ENCODE measurements around the gene PKP2.

PKP2 gene

GRCh38 chr12:32897281-32897610, 669 bp upstream of the PKP2 start:
- Histone ChIP-seq H3K9me3 (ENCODE audit: control insufficient read depth, insufficient read depth, low read length) (no peaks in the 10 kb centered on the region), H3K27ac (ENCODE audit: low read depth, low read length) (no peak overlapping the region), H4K20me1 (ENCODE audit: control insufficient read depth, insufficient read depth, low read depth, low read length) (no peaks in the 10 kb centered on the region), H3K9me2 (replicated peaks; ENCODE audit: control insufficient read depth, low read length) (no peaks in the 10 kb centered on the region), H3K79me2 (ENCODE audit: control insufficient read depth, low read length) (no peaks in the 10 kb centered on the region), H3K4me3 (ENCODE audit: low read length) (no peak overlapping the region), H3K36me3 (ENCODE audit: control insufficient read depth, low read length) (no peaks in the 10 kb centered on the region), H3K4me1 (ENCODE audit: control insufficient read depth, low read length) (no peaks in the 10 kb centered on the region), H3K27me3 (ENCODE audit: control insufficient read depth, low read length) (no peaks in the 10 kb centered on the region), H3K4me2 (ENCODE audit: low read length) (no peak overlapping the region), H3F3A (ENCODE audit: control insufficient read depth, insufficient read depth) (no peaks in the 10 kb centered on the region)
- TF ChIP-seq EZH2phosphoT487 (IDR thresholded peaks at IDR 0.05; ENCODE audit: borderline replicate concordance, low read length) (no peak), CTCF (IDR thresholded peaks at IDR 0.05; ENCODE audit: low read depth, low read length, poor library complexity, severe bottlenecking) (no peak)

- Histone ChIP-seq H3K4me2 (ENCODE audit: low read length) (no peak overlapping the region), H3F3A (ENCODE audit: control insufficient read depth, insufficient read depth) (no peaks in the 10 kb centered on the region), H4K20me1 (ENCODE audit: control insufficient read depth, insufficient read depth, low read depth, low read length) (no peaks in the 10 kb centered on the region), H3K9me2 (replicated peaks; ENCODE audit: control insufficient read depth, low read length) (no peaks in the 10 kb centered on the region), H3K4me3 (ENCODE audit: low read length) (no peak overlapping the region), H3K79me2 (ENCODE audit: control insufficient read depth, low read length) (no peaks in the 10 kb centered on the region), H3K9me3 (ENCODE audit: control insufficient read depth, insufficient read depth, low read length) (no peaks in the 10 kb centered on the region), H3K36me3 (ENCODE audit: control insufficient read depth, low read length) (no peaks in the 10 kb centered on the region), H3K27ac (ENCODE audit: low read depth, low read length) (no peak overlapping the region), H3K27me3 (ENCODE audit: control insufficient read depth, low read length) (no peaks in the 10 kb centered on the region), H3K4me1 (ENCODE audit: control insufficient read depth, low read length) (no peaks in the 10 kb centered on the region)
- TF ChIP-seq EZH2phosphoT487 (IDR thresholded peaks at IDR 0.05; ENCODE audit: borderline replicate concordance, low read length) (no peak), CTCF (IDR thresholded peaks at IDR 0.05; ENCODE audit: low read depth, low read length, poor library complexity, severe bottlenecking) (no peak)
Measured at GRCh38 chr12:32895688-32896431, 717 bp downstream of the PKP2 start.

- Histone ChIP-seq H3K9me2 (replicated peaks; ENCODE audit: control insufficient read depth, low read length) (no peaks in the 10 kb centered on the region), H3K4me1 (ENCODE audit: control insufficient read depth, low read length) (no peaks in the 10 kb centered on the region), H4K20me1 (ENCODE audit: control insufficient read depth, insufficient read depth, low read depth, low read length) (no peaks in the 10 kb centered on the region), H3K27me3 (ENCODE audit: control insufficient read depth, low read length) (no peaks in the 10 kb centered on the region), H3F3A (ENCODE audit: control insufficient read depth, insufficient read depth) (no peaks in the 10 kb centered on the region), H3K27ac (ENCODE audit: low read depth, low read length) (no peak overlapping the region), H3K9me3 (ENCODE audit: control insufficient read depth, insufficient read depth, low read length) (no peaks in the 10 kb centered on the region), H3K4me2 (ENCODE audit: low read length) (no peak overlapping the region), H3K4me3 (ENCODE audit: low read length) (no peak overlapping the region), H3K79me2 (ENCODE audit: control insufficient read depth, low read length) (no peaks in the 10 kb centered on the region), H3K36me3 (ENCODE audit: control insufficient read depth, low read length) (no peaks in the 10 kb centered on the region)
- TF ChIP-seq EZH2phosphoT487 (IDR thresholded peaks at IDR 0.05; ENCODE audit: borderline replicate concordance, low read length) (no peak), CTCF (IDR thresholded peaks at IDR 0.05; ENCODE audit: low read depth, low read length, poor library complexity, severe bottlenecking) (no peak)
Measured at GRCh38 chr12:32894566-32894965, 2.0 kb downstream of the PKP2 start.
